CD4-positive, alpha-beta memory T cell (primary cell): ENCODE data around the gene ELF1. TPM values are rescaled to one million over a fixed set of nuclear protein-coding genes. Genes with fewer than 3 reads are reported as not detected.
"Not testable (repeated sequence)": the region's sequence is repeated elsewhere in the genome, so short reads cannot be mapped to it uniquely, and the experiment has no call there.

Experiments used
- CTCF ChIA-PET: fragments of 350-600 bp; sonication (Branson Sonifier 250); formaldehyde crosslinking; loops from one replicate; lab custom pipeline; 2021; ENCODE audit warnings: inconsistent platforms; ENCODE audit not compliant: partially characterized antibody; lab: Charles Lee
- POLR2A ChIA-PET: fragments of 350-600 bp; sonication (Branson Sonifier 250); formaldehyde crosslinking; loops from one replicate; lab custom pipeline; 2021; ENCODE audit not compliant: partially characterized antibody; lab: Charles Lee
- DNase-seq, 5 donors: peaks; one replicate each; pipeline versions ENCODE4 v3.0.0 to v3.0.0-alpha.2; 2020 to 2022; ENCODE audit warnings: mixed read lengths in 1 of 5
- H3K27ac ChIP-seq: one replicate; pipeline ENCODE4 v1.7.0; 2013; ENCODE audit warnings: low read depth, low read length
- H3K27me3 ChIP-seq: 2 replicates; pipeline ENCODE4 v1.7.0; 2013; ENCODE audit warnings: mild to moderate bottlenecking, low read length, moderate library complexity; ENCODE audit not compliant: insufficient read depth
- H3K36me3 ChIP-seq: 2 replicates; pipeline ENCODE4 v1.7.0; 2013; ENCODE audit warnings: mild to moderate bottlenecking, low read length, moderate library complexity; ENCODE audit not compliant: insufficient read depth
- H3K4me1 ChIP-seq: 2 replicates; pipeline ENCODE4 v1.7.0; 2013; ENCODE audit warnings: mild to moderate bottlenecking, low read length, moderate library complexity; ENCODE audit not compliant: insufficient read depth
- H3K4me3 ChIP-seq, 2 donors: one replicate each; pipeline ENCODE4 v1.7.0; 2013; ENCODE audit warnings: low read length in 2 of 2, mild to moderate bottlenecking in 1 of 2
- H3K9me3 ChIP-seq, 2 donors: one replicate each; pipeline ENCODE4 v1.7.0; 2013; ENCODE audit warnings: low read length in 2 of 2, control low read depth in 1 of 2; ENCODE audit not compliant: control insufficient read depth in 1 of 2
- H3K27ac Mint-ChIP-seq, 7 donors: one replicate each; pipeline ENCODE4 v1.8.0; 2020 to 2021; ENCODE audit warnings: mixed read lengths in 7 of 7, mild to moderate bottlenecking in 6 of 7, inconsistent platforms in 3 of 7, moderate library complexity in 3 of 7
- H3K27me3 Mint-ChIP-seq, 2 donors: one replicate each; pipeline ENCODE4 v1.8.0; 2020 to 2021; ENCODE audit warnings: mixed read lengths in 2 of 2
- H3K36me3 Mint-ChIP-seq, 2 donors: one replicate each; pipeline ENCODE4 v1.8.0; 2020 to 2021; ENCODE audit warnings: mixed read lengths in 2 of 2, inconsistent platforms in 1 of 2, mild to moderate bottlenecking in 1 of 2
- H3K4me1 Mint-ChIP-seq, 4 donors: one replicate each; pipeline ENCODE4 v1.8.0; 2020 to 2021; ENCODE audit warnings: mixed read lengths in 4 of 4, mild to moderate bottlenecking in 1 of 4
- H3K4me3 Mint-ChIP-seq, 8 donors: one replicate each; pipeline ENCODE4 v1.8.0; 2020 to 2021; ENCODE audit warnings: mixed read lengths in 8 of 8, mild to moderate bottlenecking in 7 of 8, moderate library complexity in 6 of 8, inconsistent platforms in 3 of 8
- H3K9me3 Mint-ChIP-seq, 8 donors: one replicate each; pipeline ENCODE4 v1.8.0; 2020 to 2021; ENCODE audit warnings: mixed read lengths in 8 of 8, mild to moderate bottlenecking in 5 of 8, inconsistent platforms in 3 of 8, moderate library complexity in 1 of 8
- intact Hi-C: fragments of 100-400 bp; cut with micrococcal nuclease; formaldehyde crosslinking; loops from one replicate; pipeline ENCODE4 v1.15.1; 2023
- polyA plus RNA-seq, 2 donors: library from polyadenylated mRNA; unstranded; fragments of 300-500 nt; fragmentation: Illumina TruSeq; gene quantifications; one replicate each; pipeline ENCODE4 v1.2.3, GENCODE V29; 2021
- total RNA-seq, 2 experiments: library from RNA; stranded (reverse); gene quantifications; one replicate each; pipeline ENCODE4 v1.2.3, GENCODE V29; 2021

Gene ELF1
- total and polyA plus RNA-seq, 4 experiments from 2014 or later: 136 to 192 (median 168) TPM

GRCh38 chr13:40981949-40982348, 37.2 kb downstream of the ELF1 start:
- ChIA-PET CTCF (interaction anchor here (0.9 to 2.0 kb wide), 6 partner anchors 8 to 79 kb away, joined by 3 to 7 read pairs (median 4); partner anchors contain the start of genes ELF1 and WBP4), POLR2A (interaction anchor here (0.7 to 19.9 kb wide), 12 partner anchors 9 to 317 kb away, joined by 3 to 226 read pairs (median 5); partner anchors contain the start of genes ELF1 and WBP4)
- Histone ChIP-seq H3K4me1 (peaks cover 50% of the 10 kb centered on the region), H3K4me3 (peak overlapping the region; percentile 76 to 90), H3K9me3 (no peaks in the 10 kb centered on the region), H3K27ac (peak overlapping the region; percentile 82), H3K27me3 (no peaks in the 10 kb centered on the region), H3K36me3 (no peaks in the 10 kb centered on the region)
- intact Hi-C loops: loop anchor here (1.0 to 10.0 kb wide), 6 partner anchors 8 to 317 kb away; partner anchors contain the start of genes FOXO1, MRPS31 and MTRF1
- DNase-seq: no peak
- H3K4me3 Mint-ChIP-seq: peak overlapping the region; percentile 82 to 98 (median 92)
- peaks cover 16 to 45% of the 10 kb centered on the region in 2 donors for H3K36me3 Mint-ChIP-seq
- H3K27me3 Mint-ChIP-seq: no peaks in the 10 kb centered on the region
- no peaks in the 10 kb centered on the region for H3K9me3 Mint-ChIP-seq
- peaks cover 42 to 62% (median 49%) of the 10 kb centered on the region in 4 donors for H3K4me1 Mint-ChIP-seq
- H3K27ac Mint-ChIP-seq: peak overlapping the region; percentile 95 to 99 (median 97)

- Mint-ChIP-seq H3K27me3 (no peaks in the 10 kb centered on the region), H3K4me1 (peaks cover 43 to 65% (median 52%) of the 10 kb centered on the region in 4 donors), H3K27ac (peak overlapping the region; percentile 93 to 99 (median 96)), H3K4me3 (peak overlapping the region; percentile 83 to 98 (median 93)), H3K9me3 (no peaks in the 10 kb centered on the region), H3K36me3 (peaks cover 17 to 48% of the 10 kb centered on the region in 2 donors)
- peak in 2 of 5 donors; percentile 47 to 49 for DNase-seq
- intact Hi-C loops: loop anchor here (2.0 to 10.0 kb wide), 4 partner anchors 23 to 317 kb away; partner anchors contain the start of genes FOXO1 and MTRF1
- ChIA-PET POLR2A (interaction anchor here (0.8 to 19.9 kb wide), 13 partner anchors 9 to 79 kb away, joined by 3 to 226 read pairs (median 4); partner anchors contain the start of genes ELF1 and WBP4), CTCF (interaction anchor here (0.9 to 2.0 kb wide), 6 partner anchors 9 to 80 kb away, joined by 3 to 7 read pairs (median 4); partner anchors contain the start of genes ELF1 and WBP4)
- no peaks in the 10 kb centered on the region for H3K27me3 ChIP-seq
- H3K9me3 ChIP-seq: no peaks in the 10 kb centered on the region
- H3K4me3 ChIP-seq: peak overlapping the region; percentile 76 to 90
- H3K4me1 ChIP-seq: peaks cover 50% of the 10 kb centered on the region
- H3K36me3 ChIP-seq: no peaks in the 10 kb centered on the region
- peak overlapping the region; percentile 82 for H3K27ac ChIP-seq
These were observed 37.8 kb downstream of the ELF1 start for GRCh38 chr13:40981361-40981760.

GRCh38 chr13:40980461-40980860, 38.7 kb downstream of the ELF1 start:
- Histone ChIP-seq H3K27ac (peak overlapping the region; percentile 82), H3K4me3 (peak overlapping the region; percentile 76 to 90), H3K27me3 (no peaks in the 10 kb centered on the region), H3K9me3 (no peaks in the 10 kb centered on the region), H3K36me3 (no peaks in the 10 kb centered on the region), H3K4me1 (peaks cover 50% of the 10 kb centered on the region)
- Mint-ChIP-seq H3K4me1 (peaks cover 42 to 65% (median 53%) of the 10 kb centered on the region in 4 donors), H3K27ac (peak overlapping the region; percentile 65 to 98 (median 86)), H3K4me3 (peak overlapping the region; percentile 83 to 98 (median 93)), H3K36me3 (peaks cover 17 to 56% of the 10 kb centered on the region in 2 donors), H3K27me3 (no peaks in the 10 kb centered on the region), H3K9me3 (no peaks in the 10 kb centered on the region)
- peak; percentile 55 to 70 (median 58) for DNase-seq
- POLR2A ChIA-PET: interaction anchor here (0.9 to 19.9 kb wide), 13 partner anchors 9 to 80 kb away, joined by 3 to 226 read pairs (median 7); partner anchors contain the start of genes ELF1 and WBP4
- intact Hi-C loops: loop anchor here (1.0 to 10.0 kb wide), 6 partner anchors 24 to 316 kb away; partner anchors contain the start of genes FOXO1 and MTRF1
- CTCF ChIA-PET: interaction anchor here (1.4 to 2.0 kb wide), 2 partner anchors 10 to 12 kb away, joined by 3 to 7 read pairs; no protein-coding TSS in a partner anchor

GRCh38 chr13:40979232-40979631, 39.9 kb downstream of the ELF1 start:
- H3K36me3 ChIP-seq: no peaks in the 10 kb centered on the region
- H3K4me1 ChIP-seq: peaks cover 53% of the 10 kb centered on the region
- Mint-ChIP-seq H3K36me3 (peaks cover 17 to 63% of the 10 kb centered on the region in 2 donors), H3K27me3 (no peaks in the 10 kb centered on the region), H3K27ac (peak overlapping the region; percentile 86 to 98 (median 88)), H3K4me3 (peak overlapping the region; percentile 83 to 98 (median 93)), H3K9me3 (no peaks in the 10 kb centered on the region), H3K4me1 (peaks cover 46 to 67% (median 55%) of the 10 kb centered on the region in 4 donors)
- POLR2A ChIA-PET: interaction anchor here (0.8 to 19.9 kb wide), 13 partner anchors 10 to 81 kb away, joined by 3 to 226 read pairs (median 7); partner anchors contain the start of genes ELF1 and WBP4
- CTCF ChIA-PET: interaction anchor here (0.7 to 2.3 kb wide), 12 partner anchors 9 to 82 kb away, joined by 3 to 11 read pairs (median 3); partner anchors contain the start of genes ELF1 and WBP4
- no peaks in the 10 kb centered on the region for H3K9me3 ChIP-seq
- intact Hi-C loops: loop anchor here (1.0 to 5.0 kb wide), 2 partner anchors 10 to 37 kb away; no protein-coding TSS in a partner anchor
- H3K27me3 ChIP-seq: no peaks in the 10 kb centered on the region
- H3K27ac ChIP-seq: peak overlapping the region; percentile 82
- no peak for DNase-seq
- peak overlapping the region; percentile 40 to 76 for H3K4me3 ChIP-seq

GRCh38 chr13:40978109-40978508, 41.0 kb downstream of the ELF1 start:
- not testable (repeated sequence) for H3K27me3 ChIP-seq, H3K27me3 Mint-ChIP-seq, H3K9me3 ChIP-seq, H3K36me3 ChIP-seq, H3K9me3 Mint-ChIP-seq
- H3K4me1 Mint-ChIP-seq: peaks cover 44 to 66% (median 54%) of the 10 kb centered on the region in 4 donors
- peak overlapping the region; percentile 25 for H3K4me3 ChIP-seq
- H3K27ac Mint-ChIP-seq: peak overlapping the region; percentile 87 to 98 (median 91)
- intact Hi-C loops: loop anchor here (5.0 kb wide), 1 partner anchor 36 kb away; no protein-coding TSS in a partner anchor
- H3K4me3 Mint-ChIP-seq: peak overlapping the region; percentile 84 to 98 (median 92)
- DNase-seq: peak in 1 of 5 donors; percentile 46
- ChIA-PET POLR2A (interaction anchor here (0.8 to 19.9 kb wide), 5 partner anchors 15 to 82 kb away, joined by 3 to 226 read pairs (median 31); partner anchors contain the start of genes ELF1 and WBP4), CTCF (interaction anchor here (1.4 to 2.3 kb wide), 6 partner anchors 15 to 83 kb away, joined by 3 to 11 read pairs (median 6); partner anchors contain the start of gene WBP4)
- peaks cover 53% of the 10 kb centered on the region for H3K4me1 ChIP-seq
- H3K36me3 Mint-ChIP-seq: peaks cover 17 to 61% of the 10 kb centered on the region in 2 donors
- peak overlapping the region; percentile 33 for H3K27ac ChIP-seq

- Histone ChIP-seq H3K9me3 (no peaks in the 10 kb centered on the region), H3K36me3 (no peaks in the 10 kb centered on the region), H3K27me3 (no peaks in the 10 kb centered on the region), H3K4me3 (no peak overlapping the region), H3K27ac (peak overlapping the region; percentile 33), H3K4me1 (peaks cover 78% of the 10 kb centered on the region)
- Mint-ChIP-seq H3K27ac (peak overlapping the region in 5 of 7 donors; percentile 84 to 98 (median 89)), H3K4me3 (peak overlapping the region in 6 of 8 donors; percentile 30 to 97 (median 81)), H3K4me1 (peaks cover 62 to 87% (median 74%) of the 10 kb centered on the region in 4 donors), H3K9me3 (no peaks in the 10 kb centered on the region), H3K36me3 (peaks cover 12 to 54% of the 10 kb centered on the region in 2 donors), H3K27me3 (no peaks in the 10 kb centered on the region)
- ChIA-PET CTCF (interaction anchor here (0.8 to 6.1 kb wide), 7 partner anchors 16 to 1196 kb away, joined by 3 to 123 read pairs (median 21); partner anchors contain the start of gene ELF1), POLR2A (interaction anchor here (0.9 to 19.9 kb wide), 6 partner anchors 11 to 79 kb away, joined by 3 to 226 read pairs (median 5); partner anchors contain the start of gene ELF1)
- intact Hi-C loops: loop anchor here (2.0 to 5.0 kb wide), 2 partner anchors 15 to 33 kb away; no protein-coding TSS in a partner anchor
- DNase-seq: no peak
These were observed 43.7 kb downstream of the ELF1 start for GRCh38 chr13:40975441-40975840.
